ENCODE results near the gene CACNA1B. TPM values are rescaled to one million over a fixed set of nuclear protein-coding genes. Genes with fewer than 3 reads are reported as not detected.

Gene CACNA1B
- total RNA-seq, 4 donors from 2014 or later: 0.08 TPM; not detected in 2

DNA sequence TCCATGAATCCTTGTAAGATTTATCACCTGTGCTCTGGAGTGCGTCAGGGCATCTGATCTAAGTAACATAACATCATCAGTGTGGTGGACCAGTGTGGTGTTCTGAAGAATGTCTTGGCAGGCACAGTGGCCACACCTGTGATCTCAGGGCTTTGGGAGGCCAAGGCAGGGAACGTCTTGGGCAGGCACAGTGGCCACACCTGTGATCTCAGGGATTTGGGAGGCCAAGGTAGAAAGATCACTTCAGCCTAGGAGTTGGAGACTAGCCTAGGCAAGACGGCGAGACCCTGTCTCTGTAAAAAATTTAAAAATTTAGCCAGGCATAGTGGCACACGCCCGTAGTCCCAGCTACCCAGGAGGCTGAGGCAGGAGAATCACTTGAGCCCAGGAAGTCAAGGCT lies 185.5 kb downstream of the CACNA1B start:
- TF ChIP-seq POLR2AphosphoS5 (IDR thresholded peaks at IDR 0.05) (no peak), EP300 (IDR thresholded peaks at IDR 0.05) (no peak), POLR2A (IDR thresholded peaks at IDR 0.05) (no peak)
- TF ChIP-seq, protein P1, sequence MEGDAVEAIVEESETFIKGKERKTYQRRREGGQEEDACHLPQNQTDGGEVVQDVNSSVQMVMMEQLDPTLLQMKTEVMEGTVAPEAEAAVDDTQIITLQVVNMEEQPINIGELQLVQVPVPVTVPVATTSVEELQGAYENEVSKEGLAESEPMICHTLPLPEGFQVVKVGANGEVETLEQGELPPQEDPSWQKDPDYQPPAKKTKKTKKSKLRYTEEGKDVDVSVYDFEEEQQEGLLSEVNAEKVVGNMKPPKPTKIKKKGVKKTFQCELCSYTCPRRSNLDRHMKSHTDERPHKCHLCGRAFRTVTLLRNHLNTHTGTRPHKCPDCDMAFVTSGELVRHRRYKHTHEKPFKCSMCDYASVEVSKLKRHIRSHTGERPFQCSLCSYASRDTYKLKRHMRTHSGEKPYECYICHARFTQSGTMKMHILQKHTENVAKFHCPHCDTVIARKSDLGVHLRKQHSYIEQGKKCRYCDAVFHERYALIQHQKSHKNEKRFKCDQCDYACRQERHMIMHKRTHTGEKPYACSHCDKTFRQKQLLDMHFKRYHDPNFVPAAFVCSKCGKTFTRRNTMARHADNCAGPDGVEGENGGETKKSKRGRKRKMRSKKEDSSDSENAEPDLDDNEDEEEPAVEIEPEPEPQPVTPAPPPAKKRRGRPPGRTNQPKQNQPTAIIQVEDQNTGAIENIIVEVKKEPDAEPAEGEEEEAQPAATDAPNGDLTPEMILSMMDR (IDR thresholded peaks at IDR 0.05): no peak
- 78% methylated on average over 6 of the region's 6 CpGs for WGBS
- Histone ChIP-seq H3K9me3 (no peaks in the 10 kb centered on the region), H3K27ac (no peak overlapping the region), H3K4me3 (no peak overlapping the region), H3K27me3 (peaks cover 25% of the 10 kb centered on the region), H3K4me1 (no peaks in the 10 kb centered on the region), H3K36me3 (no peaks in the 10 kb centered on the region)
- DNase-seq (ENCODE audit: low spot score in 2 of 2): peak in 1 of 2 donors; percentile 21

DNA sequence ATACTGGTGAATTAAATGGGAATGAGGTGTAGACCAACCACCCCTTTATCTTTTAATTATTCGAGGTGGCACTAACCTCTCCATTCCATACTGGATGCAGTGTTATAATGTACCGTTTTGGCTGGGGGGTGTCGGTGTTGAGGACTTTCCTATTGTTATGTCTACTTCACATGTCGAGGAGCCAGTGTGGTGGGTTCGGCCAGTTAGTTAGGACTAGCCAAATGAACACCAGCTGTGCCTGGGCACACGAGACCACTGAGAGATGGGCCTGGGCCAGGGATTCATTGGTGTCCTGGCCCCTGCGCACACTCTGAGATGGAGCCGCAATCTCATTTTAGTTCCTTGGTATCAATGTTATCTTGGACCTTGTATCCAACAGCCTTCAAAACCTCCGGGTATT lies 186.2 kb downstream of the CACNA1B start:
- TF ChIP-seq EP300 (IDR thresholded peaks at IDR 0.05): no peak
- TF ChIP-seq, protein P1 (IDR thresholded peaks at IDR 0.05): no peak
- TF ChIP-seq POLR2AphosphoS5 (IDR thresholded peaks at IDR 0.05): no peak
- no peak for TF ChIP-seq POLR2A (IDR thresholded peaks at IDR 0.05)
- DNase-seq (ENCODE audit: low spot score in 2 of 2): peak in 1 of 2 donors; percentile 34
- peaks cover 25% of the 10 kb centered on the region for H3K27me3 ChIP-seq

GRCh38 chr9:138064547-138064946 lies 187.0 kb downstream of the CACNA1B start:
- no peaks in the 10 kb centered on the region for H3K4me1 ChIP-seq
- H3K4me3 ChIP-seq: no peak overlapping the region
- peaks cover 25% of the 10 kb centered on the region for H3K27me3 ChIP-seq
- no peak overlapping the region for H3K27ac ChIP-seq
- TF ChIP-seq POLR2A (IDR thresholded peaks at IDR 0.05) (no peak), POLR2AphosphoS5 (IDR thresholded peaks at IDR 0.05) (no peak), EP300 (IDR thresholded peaks at IDR 0.05) (no peak)
- TF ChIP-seq, protein P1 (IDR thresholded peaks at IDR 0.05): no peak
- peak in 1 of 2 donors; percentile 29 for DNase-seq (ENCODE audit: low spot score in 2 of 2)
- no peaks in the 10 kb centered on the region for H3K36me3 ChIP-seq
- WGBS: 83% methylated on average over 7 of the region's 7 CpGs
- no peaks in the 10 kb centered on the region for H3K9me3 ChIP-seq

More for the DNA sequence above, 186.2 kb downstream of the CACNA1B start:
- Histone ChIP-seq H3K27ac (no peak overlapping the region), H3K9me3 (no peaks in the 10 kb centered on the region), H3K4me1 (no peaks in the 10 kb centered on the region), H3K36me3 (no peaks in the 10 kb centered on the region), H3K4me3 (no peak overlapping the region)
- 87% methylated on average over 9 of the region's 9 CpGs for WGBS

GRCh38 chr9:138065287-138065686 lies 187.7 kb downstream of the CACNA1B start:
- H3K27me3 ChIP-seq: peaks cover 25% of the 10 kb centered on the region
- H3K27ac ChIP-seq: no peak overlapping the region
- no peaks in the 10 kb centered on the region for H3K36me3 ChIP-seq
- H3K9me3 ChIP-seq: no peaks in the 10 kb centered on the region
- DNase-seq (ENCODE audit: low spot score in 2 of 2): peak; percentile 33 to 60
- H3K4me1 ChIP-seq: no peaks in the 10 kb centered on the region
- 67% methylated on average over 9 of the region's 9 CpGs for WGBS
- H3K4me3 ChIP-seq: no peak overlapping the region
- TF ChIP-seq, protein P1 (IDR thresholded peaks at IDR 0.05): no peak

DNA sequence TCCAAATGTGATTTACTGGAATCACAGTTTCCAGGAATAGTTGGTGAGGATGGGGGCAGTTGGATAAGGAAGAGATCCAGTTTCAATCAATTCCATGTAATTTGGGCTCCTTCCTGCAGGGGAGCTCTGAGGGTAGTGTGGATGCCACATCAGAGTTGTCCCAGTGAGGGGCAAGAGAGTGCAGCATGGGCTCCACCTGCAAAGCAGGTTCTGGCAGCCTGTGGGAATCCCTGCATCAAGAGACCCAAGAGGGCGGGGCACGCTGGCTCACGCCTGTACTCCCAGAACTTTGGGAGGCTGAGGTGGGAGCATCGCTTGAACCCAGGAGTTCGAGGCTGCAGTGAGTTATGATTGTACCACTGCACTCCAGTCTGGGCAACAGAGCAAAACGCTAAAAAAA lies 188.5 kb downstream of the CACNA1B start:
- Histone ChIP-seq H3K36me3 (no peaks in the 10 kb centered on the region), H3K9me3 (no peaks in the 10 kb centered on the region), H3K27ac (no peak overlapping the region), H3K4me3 (no peak overlapping the region), H3K4me1 (no peaks in the 10 kb centered on the region), H3K27me3 (peaks cover 25% of the 10 kb centered on the region)
- DNase-seq (ENCODE audit: low spot score in 2 of 2): peak; percentile 13 to 56
- no peak for TF ChIP-seq EP300 (IDR thresholded peaks at IDR 0.05)
- no peak for TF ChIP-seq POLR2AphosphoS5 (IDR thresholded peaks at IDR 0.05)
- TF ChIP-seq, protein P1 (IDR thresholded peaks at IDR 0.05): no peak
- TF ChIP-seq POLR2A (IDR thresholded peaks at IDR 0.05): no peak
- 73% methylated on average over 6 of the region's 6 CpGs for WGBS

All from suprapubic skin (tissue), 4 donors.